Type B pancreatic cell (in vitro differentiated cells): ENCODE measurements around the gene KCNJ9. TPM values are rescaled to one million over a fixed set of nuclear protein-coding genes. Genes with fewer than 3 reads are reported as not detected.
A peak's percentile ranks its signal among the peaks of the same experiment; 100 is the strongest.

ENCODE experiments used
- DNase-seq: peaks from one replicate; pipeline ENCODE4 v3.0.0; 2021; ENCODE audit warnings: mixed read lengths; ENCODE audit not compliant: unreplicated experiment; ENCODE audit errors: extremely low spot score
- H3K27ac Mint-ChIP-seq: 2 replicates; pipeline ENCODE4 v1.8.0; 2021; ENCODE audit warnings: mild to moderate bottlenecking, mixed read lengths
- H3K27me3 Mint-ChIP-seq: 2 replicates; pipeline ENCODE4 v1.8.0; 2021; ENCODE audit warnings: mixed read lengths
- H3K36me3 Mint-ChIP-seq: 2 replicates; pipeline ENCODE4 v1.8.0; 2021; ENCODE audit warnings: mixed read lengths
- H3K4me1 Mint-ChIP-seq: one replicate; pipeline ENCODE4 v1.8.0; 2021; ENCODE audit warnings: mixed read lengths; ENCODE audit not compliant: unreplicated experiment
- H3K4me3 Mint-ChIP-seq: 2 replicates; pipeline ENCODE4 v1.8.0; 2021; ENCODE audit warnings: mild to moderate bottlenecking, mixed read lengths
- H3K9me3 Mint-ChIP-seq: 2 replicates; pipeline ENCODE4 v1.8.0; 2021; ENCODE audit warnings: mixed read lengths
- total RNA-seq: library from RNA; stranded (reverse); gene quantifications from 2 replicates; pipeline ENCODE4 v1.2.1, GENCODE V29; 2021; ENCODE audit warnings: low replicate concordance
- TF ChIP-seq, protein P1 (sequence below): fragments of 200-600 bp; sonication (generic); conservative IDR thresholded peaks from 2 replicates; pipeline ENCODE4 v1.5.0; 2021; ENCODE audit warnings: antibody characterized with exemption, mild to moderate bottlenecking

KCNJ9 gene
- total RNA-seq, 1 donor from 2014 or later: not detected

DNA sequence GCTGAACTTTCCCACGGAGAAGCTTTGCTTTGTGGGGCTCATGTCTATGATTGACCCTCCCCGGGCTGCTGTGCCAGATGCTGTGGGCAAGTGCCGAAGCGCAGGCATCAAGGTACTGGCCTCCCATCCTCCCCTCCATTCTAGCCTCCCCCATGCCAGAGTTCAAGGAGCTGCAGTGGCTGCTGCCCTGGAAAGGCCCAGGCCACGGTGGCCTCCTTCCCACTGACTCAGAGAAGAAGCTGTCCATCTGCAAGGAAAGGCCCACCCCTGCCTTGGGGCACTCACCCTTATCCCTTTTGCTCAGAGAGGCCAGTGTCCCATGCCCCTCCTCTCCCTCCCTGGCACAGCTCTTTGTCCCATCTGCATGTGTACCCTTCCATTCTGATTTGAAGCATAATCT, 49.1 kb downstream of the KCNJ9 start:
- Mint-ChIP-seq H3K9me3 (no peaks in the 10 kb centered on the region), H3K36me3 (no peaks in the 10 kb centered on the region), H3K27me3 (peaks cover 12% of the 10 kb centered on the region), H3K27ac (peak overlapping the region; percentile 11), H3K4me1 (no peaks in the 10 kb centered on the region), H3K4me3 (no peak overlapping the region)
- DNase-seq: no peak
- TF ChIP-seq, protein P1, sequence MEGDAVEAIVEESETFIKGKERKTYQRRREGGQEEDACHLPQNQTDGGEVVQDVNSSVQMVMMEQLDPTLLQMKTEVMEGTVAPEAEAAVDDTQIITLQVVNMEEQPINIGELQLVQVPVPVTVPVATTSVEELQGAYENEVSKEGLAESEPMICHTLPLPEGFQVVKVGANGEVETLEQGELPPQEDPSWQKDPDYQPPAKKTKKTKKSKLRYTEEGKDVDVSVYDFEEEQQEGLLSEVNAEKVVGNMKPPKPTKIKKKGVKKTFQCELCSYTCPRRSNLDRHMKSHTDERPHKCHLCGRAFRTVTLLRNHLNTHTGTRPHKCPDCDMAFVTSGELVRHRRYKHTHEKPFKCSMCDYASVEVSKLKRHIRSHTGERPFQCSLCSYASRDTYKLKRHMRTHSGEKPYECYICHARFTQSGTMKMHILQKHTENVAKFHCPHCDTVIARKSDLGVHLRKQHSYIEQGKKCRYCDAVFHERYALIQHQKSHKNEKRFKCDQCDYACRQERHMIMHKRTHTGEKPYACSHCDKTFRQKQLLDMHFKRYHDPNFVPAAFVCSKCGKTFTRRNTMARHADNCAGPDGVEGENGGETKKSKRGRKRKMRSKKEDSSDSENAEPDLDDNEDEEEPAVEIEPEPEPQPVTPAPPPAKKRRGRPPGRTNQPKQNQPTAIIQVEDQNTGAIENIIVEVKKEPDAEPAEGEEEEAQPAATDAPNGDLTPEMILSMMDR: no peak

DNA sequence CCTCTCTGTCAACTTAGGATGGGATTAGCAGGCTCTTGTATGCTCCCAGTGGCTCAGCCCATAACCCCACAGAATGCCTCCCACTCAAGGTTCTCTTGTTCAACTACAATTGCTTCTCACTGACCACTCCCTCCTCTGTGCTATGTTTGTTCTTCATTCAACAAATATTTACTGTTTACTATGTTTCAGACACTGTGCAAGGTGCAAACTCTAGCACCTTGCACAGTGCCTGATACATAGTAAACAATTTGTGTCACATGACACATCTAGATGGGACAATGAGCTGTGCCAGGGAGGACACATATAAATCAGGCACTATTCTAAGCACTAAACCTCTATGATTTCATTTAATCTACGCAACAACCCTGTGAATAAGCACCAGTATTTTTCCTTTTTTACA, 49.6 kb downstream of the KCNJ9 start:
- H3K27me3 Mint-ChIP-seq: peaks cover 12% of the 10 kb centered on the region
- no peak for DNase-seq
- TF ChIP-seq, protein P1: no peak
- peak overlapping the region; percentile 11 for H3K27ac Mint-ChIP-seq
- H3K9me3 Mint-ChIP-seq: no peaks in the 10 kb centered on the region
- H3K4me3 Mint-ChIP-seq: no peak overlapping the region
- no peaks in the 10 kb centered on the region for H3K36me3 Mint-ChIP-seq
- no peaks in the 10 kb centered on the region for H3K4me1 Mint-ChIP-seq

DNA sequence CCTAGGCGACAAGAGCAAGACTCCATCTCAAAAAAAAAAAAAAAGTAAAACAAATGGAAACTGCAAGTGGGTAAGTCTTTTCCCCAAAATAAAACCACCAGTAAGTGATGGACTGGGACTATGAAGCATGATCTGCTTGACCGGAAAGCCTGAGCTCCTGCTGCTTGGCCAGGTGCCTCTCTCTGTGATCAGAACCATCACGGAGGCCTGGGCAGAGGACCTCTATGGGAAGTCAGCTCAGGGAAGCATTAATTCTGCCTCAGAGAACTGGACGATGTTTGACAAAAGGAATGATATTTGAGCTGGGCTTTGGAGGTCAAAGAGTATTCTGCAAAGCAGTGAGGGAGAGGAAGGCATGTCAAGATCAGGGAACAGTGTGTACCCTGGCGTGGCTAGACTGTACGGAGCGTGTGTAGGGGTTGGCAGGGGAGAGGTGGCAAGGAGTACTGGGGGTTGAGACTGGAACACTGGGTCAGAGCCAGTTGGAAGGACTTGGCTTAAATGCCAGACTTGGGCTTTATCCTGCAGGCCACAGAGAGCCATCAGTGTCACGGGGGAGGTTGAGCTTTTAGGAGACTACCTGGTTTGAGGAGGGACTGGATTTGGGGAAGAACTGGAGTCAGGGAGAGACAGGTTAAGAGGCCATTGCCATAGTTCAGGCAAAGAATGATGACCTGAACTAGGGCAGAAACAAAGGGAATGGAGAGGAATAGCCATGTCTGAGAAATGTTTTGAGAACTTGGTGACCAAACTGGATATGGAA, 50.6 kb downstream of the KCNJ9 start:
- Mint-ChIP-seq H3K4me1 (no peaks in the 10 kb centered on the region), H3K4me3 (no peak overlapping the region), H3K27me3 (peaks cover 12% of the 10 kb centered on the region), H3K9me3 (no peaks in the 10 kb centered on the region), H3K36me3 (no peaks in the 10 kb centered on the region), H3K27ac (no peak overlapping the region)
- TF ChIP-seq, protein P1: no peak
- DNase-seq: no peak

DNA sequence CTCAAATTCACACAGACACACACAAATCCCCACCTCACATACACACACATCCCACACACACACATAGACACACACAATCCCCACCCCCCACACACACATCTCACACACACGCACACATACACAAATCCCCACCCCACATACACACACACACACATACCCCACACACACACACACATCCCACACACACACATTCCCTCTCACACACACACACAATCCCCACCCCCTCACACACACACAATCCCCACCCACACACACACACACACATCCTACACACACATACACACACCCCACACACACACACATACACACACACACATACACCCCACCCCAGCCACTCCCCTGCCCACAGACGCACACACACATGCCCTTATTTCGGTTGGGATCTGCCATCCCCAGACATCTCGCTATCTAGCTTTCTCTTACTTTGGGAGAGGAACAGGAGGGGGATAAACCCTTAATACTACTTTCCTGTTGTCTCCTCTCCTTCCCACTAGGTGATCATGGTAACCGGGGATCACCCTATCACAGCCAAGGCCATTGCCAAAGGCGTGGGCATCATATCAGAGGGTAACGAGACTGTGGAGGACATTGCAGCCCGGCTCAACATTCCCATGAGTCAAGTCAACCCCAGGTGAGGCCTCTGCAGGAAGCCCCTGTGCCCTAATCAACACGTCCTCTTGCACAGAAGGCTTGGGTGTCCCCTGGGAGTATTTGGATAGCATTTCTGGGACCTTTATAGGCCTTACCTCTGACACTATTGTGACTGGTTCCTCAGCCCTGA, 52.8 kb downstream of the KCNJ9 start:
- DNase-seq: no peak
- peaks cover 12% of the 10 kb centered on the region for H3K27me3 Mint-ChIP-seq
- H3K4me1 Mint-ChIP-seq: no peaks in the 10 kb centered on the region
- H3K27ac Mint-ChIP-seq: no peak overlapping the region
- no peaks in the 10 kb centered on the region for H3K36me3 Mint-ChIP-seq
- no peak overlapping the region for H3K4me3 Mint-ChIP-seq
- TF ChIP-seq, protein P1: no peak
- no peaks in the 10 kb centered on the region for H3K9me3 Mint-ChIP-seq

DNA sequence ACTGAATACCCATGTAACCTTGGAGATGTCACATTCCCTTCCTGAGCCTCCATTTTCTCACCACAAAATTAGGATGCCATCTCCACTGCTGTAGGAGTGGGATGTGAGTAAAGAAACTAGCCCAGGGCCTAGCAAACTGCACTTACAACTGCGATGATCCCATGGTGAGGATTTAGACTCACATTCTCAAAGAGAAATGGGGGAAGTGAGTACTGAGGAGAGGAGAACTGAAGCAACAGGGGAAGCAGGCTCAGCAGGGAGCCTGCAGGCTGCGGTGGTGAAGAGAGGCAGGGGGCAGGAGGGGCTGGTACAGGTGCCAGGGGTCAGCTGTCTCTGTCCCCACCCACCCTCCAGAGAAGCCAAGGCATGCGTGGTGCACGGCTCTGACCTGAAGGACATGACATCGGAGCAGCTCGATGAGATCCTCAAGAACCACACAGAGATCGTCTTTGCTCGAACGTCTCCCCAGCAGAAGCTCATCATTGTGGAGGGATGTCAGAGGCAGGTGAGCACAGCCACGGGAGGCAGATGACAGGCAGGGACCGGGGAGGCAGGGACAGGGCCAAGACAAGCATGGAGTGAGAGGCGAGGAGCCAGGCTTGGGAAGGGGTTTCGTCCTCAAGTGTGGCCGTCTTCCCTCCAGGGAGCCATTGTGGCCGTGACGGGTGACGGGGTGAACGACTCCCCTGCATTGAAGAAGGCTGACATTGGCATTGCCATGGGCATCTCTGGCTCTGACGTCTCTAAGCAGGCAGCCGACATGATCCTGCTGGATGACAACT, 53.6 kb downstream of the KCNJ9 start:
- DNase-seq: no peak
- Mint-ChIP-seq H3K9me3 (no peaks in the 10 kb centered on the region), H3K4me3 (no peak overlapping the region), H3K27me3 (peaks cover 12% of the 10 kb centered on the region), H3K4me1 (no peaks in the 10 kb centered on the region), H3K36me3 (no peaks in the 10 kb centered on the region), H3K27ac (no peak overlapping the region)
- TF ChIP-seq, protein P1: no peak
